Measurements from ENCODE around the gene IFT22. TPM values are rescaled to one million over a fixed set of nuclear protein-coding genes. Genes with fewer than 3 reads are reported as not detected.

Gene IFT22
- polyA plus RNA-seq, 2 of the 4 experiments (the other 2 are of a cell fraction): 50.5 to 58.4 TPM

- TF ChIP-seq BCL3 (IDR thresholded peaks at IDR 0.05) (peak; percentile 77; the same call in 1 of the 3 replicates), SMC3 (IDR thresholded peaks at IDR 0.05) (peak; percentile 55; the same call in 2 of the 3 replicates), RAD21 (conservative IDR thresholded peaks at IDR 0.05 in 1 of 2, IDR thresholded peaks at IDR 0.05 in 1 of 2) (peak; percentile 69), ELK1 (IDR thresholded peaks at IDR 0.05; ENCODE audit: low read depth, low read length) (no peak), PHF8 (IDR thresholded peaks at IDR 0.05; ENCODE audit: borderline replicate concordance, low read depth) (peak; percentile 81), TFCP2L1 (CRISPR knock-in tag; IDR thresholded peaks at IDR 0.05) (no peak), NPAS2 (CRISPR knock-in tag; IDR thresholded peaks at IDR 0.05; ENCODE audit: borderline replicate concordance) (no peak), HES2 (IDR thresholded peaks at IDR 0.05) (no peak), RCOR1 (IDR thresholded peaks at IDR 0.05; ENCODE audit: low read depth, low read length) (no peak)
Observed at GRCh38 chr7:101321491-101322401, at the start of gene IFT22 (continued).

GRCh38 chr7:101370836-101371235 is 49.2 kb upstream of the IFT22 start:
- H3K4me2 ChIP-seq: no peak overlapping the region
- POLR2A ChIA-PET: no interaction called here
- H3K4me1 ChIP-seq: no peaks in the 10 kb centered on the region
- 35% methylated on average over 4 of the region's 5 CpGs for WGBS (ENCODE audit: missing lambda C conversion rate)
- no peak for FAIRE-seq
- H3K4me3 ChIP-seq: no peak overlapping the region
- CTCF ChIA-PET: interaction anchor here (0.6 to 4.2 kb wide), 4 partner anchors 39 to 811 kb away, joined by 3 to 24 read pairs (median 6); no protein-coding TSS in a partner anchor
- TF ChIP-seq BHLHE40 (IDR thresholded peaks at IDR 0.05; ENCODE audit: low read depth, low read length): no peak
- TF ChIP-seq ELK1 (IDR thresholded peaks at IDR 0.05; ENCODE audit: low read depth, low read length): no peak
- no peak for TF ChIP-seq MAFK (IDR thresholded peaks at IDR 0.05; ENCODE audit: partially characterized antibody)
- TF ChIP-seq ZSCAN20 (CRISPR knock-in tag; IDR thresholded peaks at IDR 0.05): no peak
- no peak for TF ChIP-seq GATA3 (IDR thresholded peaks at IDR 0.05; ENCODE audit: borderline replicate concordance)
- ATAC-seq: 0 out of 6 replicates have a peak, but pooled peaks of 1 of the 2 experiments have one; percentile 34
- no peaks in the 10 kb centered on the region for H3K9me3 ChIP-seq
- DNase-seq (ENCODE audit: low read depth in 1 of 2, low spot score in 1 of 2): no peak
- H3K27ac ChIP-seq: no peak overlapping the region

- H3K4me2 ChIP-seq: no peak overlapping the region
- H3K4me1 ChIP-seq: no peaks in the 10 kb centered on the region
- TF ChIP-seq HEYL (CRISPR knock-in tag; IDR thresholded peaks at IDR 0.05) (no peak), RFX5 (IDR thresholded peaks at IDR 0.05) (peak; percentile 94), MAFK (IDR thresholded peaks at IDR 0.05; ENCODE audit: partially characterized antibody) (peak; percentile 58)
- no peak overlapping the region for H3K27ac ChIP-seq
- ChIA-PET POLR2A (no interaction called here), CTCF (interaction anchor here (0.6 to 2.4 kb wide), 7 partner anchors 12 to 140 kb away, joined by 3 to 9 read pairs (median 7); partner anchors contain the start of gene IFT22)
- FAIRE-seq (no peak), DNase-seq (ENCODE audit: low read depth in 1 of 2, low spot score in 1 of 2) (no peak), ATAC-seq (no peak)
- no peak overlapping the region for H3K4me3 ChIP-seq
- 64% methylated on average over 8 of the region's 8 CpGs for WGBS (ENCODE audit: missing lambda C conversion rate)
- no peaks in the 10 kb centered on the region for H3K9me3 ChIP-seq
Observed at GRCh38 chr7:101368422-101369165, 47.0 kb upstream of the IFT22 start.

Measured in A549 (cell line).